ENCODE measurements around the gene MPO.

The MPO gene, protein sequence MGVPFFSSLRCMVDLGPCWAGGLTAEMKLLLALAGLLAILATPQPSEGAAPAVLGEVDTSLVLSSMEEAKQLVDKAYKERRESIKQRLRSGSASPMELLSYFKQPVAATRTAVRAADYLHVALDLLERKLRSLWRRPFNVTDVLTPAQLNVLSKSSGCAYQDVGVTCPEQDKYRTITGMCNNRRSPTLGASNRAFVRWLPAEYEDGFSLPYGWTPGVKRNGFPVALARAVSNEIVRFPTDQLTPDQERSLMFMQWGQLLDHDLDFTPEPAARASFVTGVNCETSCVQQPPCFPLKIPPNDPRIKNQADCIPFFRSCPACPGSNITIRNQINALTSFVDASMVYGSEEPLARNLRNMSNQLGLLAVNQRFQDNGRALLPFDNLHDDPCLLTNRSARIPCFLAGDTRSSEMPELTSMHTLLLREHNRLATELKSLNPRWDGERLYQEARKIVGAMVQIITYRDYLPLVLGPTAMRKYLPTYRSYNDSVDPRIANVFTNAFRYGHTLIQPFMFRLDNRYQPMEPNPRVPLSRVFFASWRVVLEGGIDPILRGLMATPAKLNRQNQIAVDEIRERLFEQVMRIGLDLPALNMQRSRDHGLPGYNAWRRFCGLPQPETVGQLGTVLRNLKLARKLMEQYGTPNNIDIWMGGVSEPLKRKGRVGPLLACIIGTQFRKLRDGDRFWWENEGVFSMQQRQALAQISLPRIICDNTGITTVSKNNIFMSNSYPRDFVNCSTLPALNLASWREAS

GRCh38 chr17:58280480-58281217 is at the start of gene MPO:
TSS of gene MPO (minus strand) at chr17:58280935. CDS start at chr17:58280758, 177 bp downstream.
- no peak for DNase-seq

- no peak for DNase-seq
Observed at GRCh38 chr17:58329810-58330537, 49.2 kb upstream of the MPO start.

DNA sequence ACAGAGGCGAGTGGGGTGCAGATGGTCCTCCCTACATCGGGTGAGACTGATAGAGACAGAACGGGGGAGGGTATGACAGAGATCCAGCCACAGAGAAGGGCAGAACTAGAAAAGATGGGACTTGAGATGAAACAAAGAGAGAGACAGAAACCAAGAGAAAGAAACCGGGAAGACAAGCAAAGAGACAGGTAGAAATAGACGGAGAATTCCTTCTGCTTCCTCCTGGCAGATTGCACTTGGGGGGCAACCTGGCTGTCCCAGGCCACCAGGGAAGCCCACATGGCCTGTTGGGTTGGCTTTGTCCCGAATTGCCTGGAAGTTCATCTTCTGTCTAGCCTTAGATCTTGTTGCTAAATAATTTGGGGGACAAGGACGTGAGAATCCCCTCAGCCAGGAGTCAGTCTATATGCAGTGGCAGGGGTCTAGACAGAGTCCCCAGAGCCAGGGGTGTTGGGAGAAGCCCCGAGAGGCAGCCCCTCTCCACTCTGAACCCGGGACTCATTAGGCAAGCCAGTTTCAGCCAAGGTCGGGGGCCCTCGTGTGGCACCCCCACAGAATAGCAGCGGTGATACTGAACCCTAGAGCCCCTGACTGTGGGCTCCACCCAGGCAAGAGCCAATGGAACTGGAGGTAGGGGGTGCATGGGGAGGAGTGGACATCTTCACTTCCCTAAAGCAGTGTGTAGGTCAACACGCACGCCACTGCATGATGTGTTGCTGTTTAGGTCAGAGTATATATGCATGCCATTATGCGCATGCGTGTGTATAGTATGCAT is 48.5 kb upstream of the MPO start:
- DNase-seq, result peak; percentile 98

GRCh38 chr17:58328195-58329034 is 47.7 kb upstream of the MPO start, which contains the start of gene TSPOAP1:
TSS of gene TSPOAP1 (minus strand) at chr17:58328795. CDS start at chr17:58327920, 875 bp downstream.
- peak; percentile 96 for DNase-seq

GRCh38 chr17:58327363-58328194 is 46.8 kb upstream of the MPO start:
- DNase-seq, result peak; percentile 80

DNA sequence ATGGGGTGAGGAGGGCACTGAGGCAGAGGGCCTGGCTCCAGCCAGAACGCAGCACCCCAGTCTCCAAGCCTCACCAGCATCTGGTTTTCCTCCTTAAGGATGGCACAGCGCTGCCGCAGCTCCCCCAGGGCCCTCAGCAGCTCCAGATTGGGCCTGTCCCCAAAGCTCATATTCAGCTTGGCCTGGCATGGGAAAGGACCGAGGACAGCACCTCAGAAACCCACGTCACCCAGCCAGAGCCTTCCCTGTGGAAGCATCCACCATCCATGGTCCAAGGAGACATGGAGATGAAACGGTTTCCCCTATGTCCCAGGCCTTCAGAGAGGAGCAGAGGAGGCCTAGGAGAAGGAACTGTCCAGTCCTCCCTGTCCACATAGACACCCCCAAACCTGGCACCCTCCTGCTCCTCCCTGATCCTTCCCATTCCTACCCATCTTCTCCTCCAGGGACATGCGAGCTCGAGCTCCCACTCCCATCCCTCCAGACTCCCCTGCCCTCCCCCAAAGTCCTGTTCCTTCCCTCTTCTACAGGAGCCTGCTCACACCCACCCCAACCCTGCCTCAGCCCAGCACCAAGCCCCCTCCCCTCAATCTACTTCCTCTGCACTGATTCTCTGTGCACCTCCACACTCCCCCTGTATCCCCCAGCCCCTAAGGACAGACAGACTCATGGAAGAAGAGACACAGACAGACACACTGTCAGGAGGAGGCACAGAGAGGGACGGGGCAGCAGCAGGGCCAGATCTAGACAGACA is 46.1 kb upstream of the MPO start:
- no peak for DNase-seq

GRCh38 chr17:58325976-58326468 is 45.3 kb upstream of the MPO start:
- DNase-seq, result peak; percentile 22

GRCh38 chr17:58325289-58325726 is 44.6 kb upstream of the MPO start:
- DNase-seq, result peak; percentile 7

- no peak for DNase-seq
Observed at GRCh38 chr17:58324409-58325288, 43.9 kb upstream of the MPO start.

DNA sequence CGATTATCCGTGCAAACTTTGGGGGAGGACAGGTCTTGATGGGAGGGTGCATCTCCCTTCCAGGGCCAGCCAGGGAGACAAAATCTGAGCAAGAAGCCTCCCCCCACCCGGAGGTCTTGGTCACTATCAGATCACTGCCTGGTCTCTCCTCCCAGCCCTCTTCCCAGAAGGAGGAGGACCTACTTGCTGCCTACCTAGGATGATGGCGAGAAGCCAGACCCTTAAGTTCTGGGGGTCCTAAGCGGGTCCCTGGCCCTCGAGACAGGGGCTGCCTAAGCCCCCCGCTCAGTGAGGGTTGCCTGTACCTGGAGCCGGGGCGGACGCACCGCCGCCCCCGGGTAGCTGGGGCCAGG is 43.3 kb upstream of the MPO start:
- no peak for DNase-seq

DNA sequence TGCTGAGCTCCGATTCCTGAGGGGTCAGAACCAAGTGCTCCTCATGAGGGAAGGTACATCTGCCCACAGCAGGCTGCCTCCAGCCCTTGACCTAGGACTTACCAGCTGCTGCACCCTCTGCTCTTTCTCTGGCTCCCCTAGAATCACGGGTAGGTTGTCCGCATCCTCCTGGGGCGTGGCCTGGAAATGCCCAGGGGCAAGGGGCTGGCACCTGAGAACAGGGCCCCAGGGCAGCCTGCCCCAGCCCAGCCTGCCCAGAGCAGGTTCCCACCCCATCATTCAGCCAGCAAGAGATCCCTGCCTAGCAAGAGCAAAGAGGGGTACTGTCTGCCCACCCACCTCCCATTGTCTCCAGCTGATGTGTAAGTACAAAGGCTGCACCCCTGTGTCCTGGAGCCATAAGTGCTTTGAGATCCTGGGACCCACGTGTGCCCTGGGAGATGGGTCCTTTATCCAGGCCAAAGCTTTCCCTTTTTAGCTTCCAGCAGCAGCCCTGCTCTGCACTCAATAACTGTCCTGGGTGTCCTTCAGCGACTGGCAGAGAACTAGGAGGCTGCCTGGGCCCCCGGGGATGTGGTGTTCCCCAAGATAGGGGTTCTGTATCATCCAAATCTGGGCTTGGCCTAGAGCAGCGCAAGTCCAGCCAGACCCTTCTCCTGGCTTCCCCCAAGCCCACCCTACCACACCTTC is 42.8 kb upstream of the MPO start:
- DNase-seq, result no peak

DNA sequence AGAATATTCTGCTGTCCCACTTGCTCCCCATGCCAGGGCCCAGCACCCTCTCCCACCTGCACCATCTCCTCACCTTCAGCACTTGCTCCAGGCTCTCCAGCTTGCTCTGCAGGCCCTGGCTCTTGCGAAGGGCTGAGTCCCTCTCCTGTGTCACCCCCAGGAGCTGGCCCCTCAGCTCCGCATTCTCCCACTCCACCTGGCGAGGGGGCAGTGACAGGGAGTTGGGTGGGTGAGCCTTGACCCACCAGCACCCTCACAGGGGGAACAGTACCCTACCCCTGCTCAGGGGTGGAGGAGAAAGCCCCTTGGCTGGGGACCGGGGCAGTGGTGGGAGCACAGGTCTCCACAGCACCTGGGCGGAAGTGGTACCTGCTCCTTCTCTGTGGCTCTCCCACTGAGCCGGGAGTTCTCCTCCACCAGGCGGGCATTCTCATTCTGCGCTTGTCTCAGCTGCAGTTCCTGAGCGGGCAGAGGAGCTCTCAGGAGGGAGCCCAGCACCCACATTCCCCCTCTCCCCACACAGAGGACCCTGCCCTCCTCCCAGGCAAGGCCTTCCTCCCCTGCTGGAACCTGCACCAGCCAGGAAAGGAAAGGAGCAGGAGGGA is 41.9 kb upstream of the MPO start:
- DNase-seq, result no peak

- no peak for DNase-seq
Observed at GRCh38 chr17:58321571-58322525, 41.1 kb upstream of the MPO start.

- no peak for DNase-seq
Observed at GRCh38 chr17:58320570-58321323, 40.0 kb upstream of the MPO start.

DNA sequence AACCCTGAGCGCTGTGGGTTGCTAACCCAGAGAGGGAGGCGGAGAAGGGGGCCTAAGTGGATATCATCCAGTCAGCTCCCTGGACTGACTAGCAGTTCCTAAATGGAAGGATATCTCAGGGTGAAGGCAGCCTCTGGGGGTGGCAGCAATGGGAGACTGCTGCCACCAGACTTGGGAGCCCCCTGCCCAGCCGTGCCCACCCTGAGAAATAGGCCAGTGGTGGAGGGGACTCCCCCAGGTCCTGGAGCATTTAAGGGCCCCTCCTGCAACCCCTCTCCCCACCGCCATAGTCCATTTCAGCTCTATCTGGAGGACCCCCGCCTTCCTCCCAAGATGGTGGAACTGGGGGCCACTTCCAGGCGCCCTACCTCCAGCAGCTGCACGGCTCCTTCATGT is 39.4 kb upstream of the MPO start:
- DNase-seq, result no peak

Measured in activated CD4-positive, alpha-beta T cell treated with anti-CD3 and anti-CD28 coated beads, Interleukin-2, Interleukin-6, amounts not matched to agents 100 ng/mL and 50 ng/mL, durations not matched to agents 16 hours and 8 hours (primary cell).